ENCODE results near the gene DPP6.
A peak's percentile ranks its signal among the peaks of the same experiment; 100 is the strongest.
"Not testable (repeated sequence)": the region's sequence is repeated elsewhere in the genome, so short reads cannot be mapped to it uniquely, and the experiment has no call there.

DPP6 gene

DNA sequence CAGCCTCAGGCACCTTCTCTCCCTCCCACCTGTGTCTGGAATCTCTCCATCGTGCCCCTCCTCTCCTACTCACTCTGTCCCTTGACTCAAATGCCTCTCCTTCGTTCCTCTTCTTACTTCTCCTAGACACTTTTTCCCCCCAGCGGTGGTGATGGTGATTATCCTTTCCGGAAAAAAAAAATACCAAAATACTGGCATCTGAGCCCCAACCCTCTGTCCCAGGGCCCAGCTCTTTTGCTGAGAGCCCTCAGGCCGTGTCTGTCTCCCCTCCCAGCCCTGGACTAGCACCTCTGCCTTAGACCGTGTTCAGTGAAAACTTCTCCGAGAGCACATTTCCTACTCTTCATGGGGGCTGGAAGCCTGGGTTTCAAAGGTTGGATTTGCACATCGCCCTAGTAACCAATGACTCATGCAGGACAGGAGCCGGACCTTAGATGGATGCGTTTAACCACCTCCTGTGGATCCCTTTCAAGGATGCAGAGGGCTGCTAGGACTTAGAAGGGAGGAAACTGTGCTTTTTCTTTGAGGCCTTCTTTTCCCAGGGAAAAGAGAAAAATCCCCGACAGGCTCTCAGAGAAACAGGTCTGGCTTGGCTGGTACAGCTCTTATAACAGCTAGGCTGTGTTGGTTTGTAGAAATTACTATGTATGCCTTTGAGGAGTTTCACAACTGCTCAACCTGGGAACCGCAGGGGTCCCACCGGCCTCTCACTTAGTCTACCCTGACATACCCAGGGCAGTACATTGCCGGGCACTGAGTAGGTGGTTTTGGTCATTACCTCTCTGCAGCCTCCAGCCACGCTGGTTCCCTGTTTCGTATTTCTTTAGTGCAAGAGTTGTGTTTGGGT, 1.5 kb downstream of the DPP6 start:
- not testable (repeated sequence) for H3K4me3 ChIP-seq (replicated peaks; ENCODE audit: low read depth, low read length); H3K36me3 ChIP-seq (ENCODE audit: control insufficient read depth, insufficient read depth, low read length); DNase-seq (ENCODE audit: extremely low read depth, insufficient read length); H3K27me3 ChIP-seq (replicated peaks; ENCODE audit: control insufficient read depth, insufficient read depth, low read length)

- not testable (repeated sequence) for H3K36me3 ChIP-seq (ENCODE audit: control insufficient read depth, insufficient read depth, low read length); H3K4me3 ChIP-seq (replicated peaks; ENCODE audit: low read depth, low read length); H3K27me3 ChIP-seq (replicated peaks; ENCODE audit: control insufficient read depth, insufficient read depth, low read length); DNase-seq (ENCODE audit: extremely low read depth, insufficient read length)
Measured at GRCh38 chr7:154054664-154055063, 2.5 kb downstream of the DPP6 start.

- H3K4me3 ChIP-seq (replicated peaks; ENCODE audit: low read depth, low read length); H3K27me3 ChIP-seq (replicated peaks; ENCODE audit: control insufficient read depth, insufficient read depth, low read length); H3K36me3 ChIP-seq (ENCODE audit: control insufficient read depth, insufficient read depth, low read length); DNase-seq (ENCODE audit: extremely low read depth, insufficient read length): not testable (repeated sequence)
Measured at GRCh38 chr7:154055491-154056106, 3.4 kb downstream of the DPP6 start.

- DNase-seq (ENCODE audit: extremely low read depth, insufficient read length); H3K27me3 ChIP-seq (replicated peaks; ENCODE audit: control insufficient read depth, insufficient read depth, low read length); H3K4me3 ChIP-seq (replicated peaks; ENCODE audit: low read depth, low read length); H3K36me3 ChIP-seq (ENCODE audit: control insufficient read depth, insufficient read depth, low read length): not testable (repeated sequence)
Measured at GRCh38 chr7:154058783-154059182, 6.6 kb downstream of the DPP6 start.

DNA sequence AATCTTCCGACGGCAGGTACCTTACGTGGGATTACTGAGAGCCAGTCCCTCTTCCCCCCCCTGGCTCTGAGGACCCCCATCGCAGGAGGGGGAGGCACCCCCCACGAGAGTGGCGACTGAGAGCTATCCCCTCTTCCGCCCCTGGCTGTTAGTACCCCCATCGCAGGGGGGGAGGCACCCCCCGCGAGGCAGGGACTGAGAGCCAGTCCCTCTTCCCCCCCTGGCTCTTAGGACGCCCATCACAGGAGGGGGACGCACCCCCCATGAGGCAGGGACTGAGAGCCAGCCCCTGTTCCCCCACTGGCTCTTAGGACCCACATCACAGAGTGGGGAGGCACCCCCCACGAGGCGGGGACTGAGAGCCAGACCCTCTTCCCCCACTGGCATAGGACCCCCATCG, 8.4 kb downstream of the DPP6 start:
- not testable (repeated sequence) for H3K4me3 ChIP-seq (replicated peaks; ENCODE audit: low read depth, low read length); H3K36me3 ChIP-seq (ENCODE audit: control insufficient read depth, insufficient read depth, low read length); DNase-seq (ENCODE audit: extremely low read depth, insufficient read length); H3K27me3 ChIP-seq (replicated peaks; ENCODE audit: control insufficient read depth, insufficient read depth, low read length)

- DNase-seq (ENCODE audit: extremely low read depth, insufficient read length), result not testable (repeated sequence)
Measured at GRCh38 chr7:154071833-154072232, 19.6 kb downstream of the DPP6 start.

GRCh38 chr7:154072395-154073181, 20.4 kb downstream of the DPP6 start:
- H3K27me3 ChIP-seq (replicated peaks; ENCODE audit: control insufficient read depth, insufficient read depth, low read length); H3K4me3 ChIP-seq (replicated peaks; ENCODE audit: low read depth, low read length); DNase-seq (ENCODE audit: extremely low read depth, insufficient read length); H3K36me3 ChIP-seq (ENCODE audit: control insufficient read depth, insufficient read depth, low read length): not testable (repeated sequence)

More at GRCh38 chr7:154071833-154072232, 19.6 kb downstream of the DPP6 start:
- H3K27me3 ChIP-seq (replicated peaks; ENCODE audit: control insufficient read depth, insufficient read depth, low read length); H3K36me3 ChIP-seq (ENCODE audit: control insufficient read depth, insufficient read depth, low read length); H3K4me3 ChIP-seq (replicated peaks; ENCODE audit: low read depth, low read length): not testable (repeated sequence)
- TF ChIP-seq CTCF (IDR thresholded peaks at IDR 0.05; ENCODE audit: insufficient read depth, low read length, poor library complexity, severe bottlenecking), result peak; percentile 16

DNA sequence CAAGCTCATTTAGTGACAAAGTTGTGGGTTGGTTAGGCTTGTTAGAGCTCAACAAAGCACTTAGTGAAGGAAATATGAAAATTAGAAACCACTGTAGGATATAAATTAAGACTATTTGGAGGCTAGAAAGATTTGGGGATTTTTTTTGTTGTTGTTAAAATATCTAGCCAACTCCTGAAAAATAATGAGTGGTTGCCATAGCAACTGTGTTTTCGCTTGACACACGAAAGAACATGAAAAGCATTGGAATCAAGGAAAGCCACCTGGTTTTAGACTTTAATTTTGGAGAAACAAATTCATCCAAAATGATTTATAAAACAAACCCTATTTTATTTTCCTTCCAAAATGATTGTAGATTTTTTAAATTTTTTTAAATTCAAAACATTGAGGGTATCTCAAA, 26.3 kb downstream of the DPP6 start:
- DNase-seq (ENCODE audit: extremely low read depth, insufficient read length); H3K27me3 ChIP-seq (replicated peaks; ENCODE audit: control insufficient read depth, insufficient read depth, low read length); H3K4me3 ChIP-seq (replicated peaks; ENCODE audit: low read depth, low read length); H3K36me3 ChIP-seq (ENCODE audit: control insufficient read depth, insufficient read depth, low read length): not testable (repeated sequence)

DNA sequence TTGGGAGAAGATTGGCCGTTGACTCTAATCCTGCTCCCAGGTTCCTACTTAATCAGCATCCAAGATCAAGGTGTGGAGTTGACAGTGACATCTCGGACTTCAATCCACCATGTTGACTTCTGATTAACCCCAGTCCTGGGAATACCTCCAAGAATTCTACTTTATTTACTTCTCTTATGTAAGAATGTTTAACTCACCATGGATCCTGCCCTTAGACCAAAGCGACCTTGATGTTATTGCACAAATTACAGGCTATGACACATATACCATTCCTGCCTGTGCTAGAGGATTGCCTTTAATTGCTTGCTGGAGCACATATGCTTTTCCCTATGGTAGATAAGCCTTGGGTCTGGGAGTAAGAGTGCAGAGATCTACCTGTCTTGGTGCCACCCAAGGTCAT, 28.1 kb downstream of the DPP6 start:
- H3K27me3 ChIP-seq (replicated peaks; ENCODE audit: control insufficient read depth, insufficient read depth, low read length); H3K4me3 ChIP-seq (replicated peaks; ENCODE audit: low read depth, low read length); H3K36me3 ChIP-seq (ENCODE audit: control insufficient read depth, insufficient read depth, low read length); DNase-seq (ENCODE audit: extremely low read depth, insufficient read length): not testable (repeated sequence)

DNA sequence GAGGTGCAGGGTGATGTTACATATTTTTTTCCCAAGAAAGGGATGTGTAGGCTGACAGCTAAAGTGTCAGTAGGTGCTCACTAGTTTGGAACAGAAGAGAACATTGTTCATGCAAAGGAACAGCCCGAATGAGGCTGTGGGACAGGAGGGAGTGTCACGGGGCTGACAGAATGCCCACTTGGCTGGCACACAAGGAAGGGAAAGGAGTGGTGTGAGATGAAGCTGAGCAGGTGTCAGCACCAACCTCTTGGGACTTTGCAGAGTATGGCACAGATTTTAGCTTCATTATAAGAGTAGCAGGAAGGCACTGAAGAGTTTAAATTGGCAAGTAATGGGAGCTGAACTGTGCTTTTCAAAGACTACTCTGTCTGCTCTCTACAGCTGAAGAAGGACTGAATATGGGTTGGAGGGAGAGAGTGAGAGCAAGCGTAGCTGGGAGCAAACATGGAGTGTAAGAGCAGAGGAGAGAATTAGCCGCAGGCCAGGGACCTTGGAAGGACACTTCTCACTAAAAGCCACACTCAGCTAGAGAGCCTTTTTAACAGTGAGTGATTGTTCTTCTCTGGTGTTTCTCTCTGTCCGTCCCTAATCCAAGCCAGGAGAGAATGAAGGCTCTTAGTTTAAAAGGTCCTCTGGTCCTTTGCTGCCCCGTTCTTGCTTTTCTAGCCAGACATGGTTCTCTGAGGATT, 35.0 kb downstream of the DPP6 start:
- H3K36me3 ChIP-seq (ENCODE audit: control insufficient read depth, insufficient read depth, low read length); DNase-seq (ENCODE audit: extremely low read depth, insufficient read length); H3K4me3 ChIP-seq (replicated peaks; ENCODE audit: low read depth, low read length); H3K27me3 ChIP-seq (replicated peaks; ENCODE audit: control insufficient read depth, insufficient read depth, low read length): not testable (repeated sequence)

- DNase-seq (ENCODE audit: extremely low read depth, insufficient read length); H3K4me3 ChIP-seq (replicated peaks; ENCODE audit: low read depth, low read length); H3K27me3 ChIP-seq (replicated peaks; ENCODE audit: control insufficient read depth, insufficient read depth, low read length); H3K36me3 ChIP-seq (ENCODE audit: control insufficient read depth, insufficient read depth, low read length): not testable (repeated sequence)
Measured at GRCh38 chr7:154092093-154092492, 39.9 kb downstream of the DPP6 start.

GRCh38 chr7:154095201-154095600, 43.0 kb downstream of the DPP6 start:
- not testable (repeated sequence) for H3K4me3 ChIP-seq (replicated peaks; ENCODE audit: low read depth, low read length); H3K27me3 ChIP-seq (replicated peaks; ENCODE audit: control insufficient read depth, insufficient read depth, low read length); H3K36me3 ChIP-seq (ENCODE audit: control insufficient read depth, insufficient read depth, low read length); DNase-seq (ENCODE audit: extremely low read depth, insufficient read length)

Data from GM06990 (cell line).